Measurements from ENCODE around the gene RBM7. TPM values are rescaled to one million over a fixed set of nuclear protein-coding genes. Genes with fewer than 3 reads are reported as not detected.

RBM7 gene
- polyA plus RNA-seq (ENCODE audit: insufficient read length in 4 of 4), result 10 to 100 TPM; 46.6 to 58.6 (median 56.1) TPM

- DNase-seq (ENCODE audit: low read depth in 4 of 4, low spot score in 3 of 4), result peak; percentile 92 to 98 (median 96)
Observed at GRCh38 chr11:114400216-114400914, at the start of gene RBM7, which contains the start of gene C11orf71. RBM7 (plus strand) TSS chr11:114400666; CDS start chr11:114400672, 6 bp downstream. C11orf71 (minus strand) TSS chr11:114400511; CDS start chr11:114400331, 180 bp downstream.

GRCh38 chr11:114353443-114353842 lies 47.0 kb upstream of the RBM7 start:
- no peak for DNase-seq (ENCODE audit: low read depth in 4 of 4, low spot score in 3 of 4)

- DNase-seq (ENCODE audit: low read depth in 4 of 4, low spot score in 3 of 4), result no peak
Observed at GRCh38 chr11:114354076-114354475, 46.4 kb upstream of the RBM7 start.

- no peak for DNase-seq (ENCODE audit: low read depth in 4 of 4, low spot score in 3 of 4)
Observed at GRCh38 chr11:114358716-114359115, 41.8 kb upstream of the RBM7 start.

GRCh38 chr11:114359342-114359741 lies 41.1 kb upstream of the RBM7 start:
- no peak for DNase-seq (ENCODE audit: low read depth in 4 of 4, low spot score in 3 of 4)

- DNase-seq (ENCODE audit: low read depth in 4 of 4, low spot score in 3 of 4), result peak in 2 of 4 donors; percentile 16 to 17
Observed at GRCh38 chr11:114362326-114362725, 38.1 kb upstream of the RBM7 start.

- no peak for DNase-seq (ENCODE audit: low read depth in 4 of 4, low spot score in 3 of 4)
Observed at GRCh38 chr11:114362958-114363357, 37.5 kb upstream of the RBM7 start.

- no peak for DNase-seq (ENCODE audit: low read depth in 4 of 4, low spot score in 3 of 4)
Observed at GRCh38 chr11:114366331-114367243, 33.9 kb upstream of the RBM7 start.

GRCh38 chr11:114367244-114367957 lies 33.1 kb upstream of the RBM7 start:
- DNase-seq (ENCODE audit: low read depth in 4 of 4, low spot score in 3 of 4), result no peak

- DNase-seq (ENCODE audit: low read depth in 4 of 4, low spot score in 3 of 4), result no peak
Observed at GRCh38 chr11:114368918-114369680, 31.4 kb upstream of the RBM7 start.

GRCh38 chr11:114375052-114375451 lies 25.4 kb upstream of the RBM7 start:
- DNase-seq (ENCODE audit: low read depth in 4 of 4, low spot score in 3 of 4), result no peak

- no peak for DNase-seq (ENCODE audit: low read depth in 4 of 4, low spot score in 3 of 4)
Observed at GRCh38 chr11:114377612-114378267, 22.7 kb upstream of the RBM7 start.

GRCh38 chr11:114379394-114380069 lies 20.9 kb upstream of the RBM7 start:
- DNase-seq (ENCODE audit: low read depth in 4 of 4, low spot score in 3 of 4), result no peak

- no peak for DNase-seq (ENCODE audit: low read depth in 4 of 4, low spot score in 3 of 4)
Observed at GRCh38 chr11:114382509-114382908, 18.0 kb upstream of the RBM7 start.

GRCh38 chr11:114384487-114384886 lies 16.0 kb upstream of the RBM7 start:
- DNase-seq (ENCODE audit: low read depth in 4 of 4, low spot score in 3 of 4), result no peak

GRCh38 chr11:114386131-114386530 lies 14.3 kb upstream of the RBM7 start:
- no peak for DNase-seq (ENCODE audit: low read depth in 4 of 4, low spot score in 3 of 4)

GRCh38 chr11:114386545-114386944 lies 13.9 kb upstream of the RBM7 start:
- DNase-seq (ENCODE audit: low read depth in 4 of 4, low spot score in 3 of 4), result no peak

GRCh38 chr11:114392735-114393667 lies 7.5 kb upstream of the RBM7 start:
- DNase-seq (ENCODE audit: low read depth in 4 of 4, low spot score in 3 of 4), result no peak

All from right renal pelvis (tissue), 4 donors.